LHCN-M2 (cell line): ENCODE data around the gene PMPCA. TPM values are rescaled to one million over a fixed set of nuclear protein-coding genes. Genes with fewer than 3 reads are reported as not detected.

ENCODE experiments used
- total RNA-seq: library from RNA; depleted of rRNA; stranded (reverse); fragments of >200 nt; gene quantifications from 2 replicates; pipeline ENCODE4 v1.2.3, GENCODE V29; 2014; rRNA removed

PMPCA gene
- total RNA-seq, 1 experiment from 2014 or later: 46.9 TPM

Other genes starting within 250 kb of the PMPCA start
- not detected in 2 replicates for gene LHX3, start 205.5 kb upstream of the PMPCA start, total RNA-seq
- 17.9 and 20.9 TPM in 2 replicates for gene QSOX2, start 164.8 kb upstream of the PMPCA start, total RNA-seq
- gene CCDC187, start 106.6 kb upstream of the PMPCA start, total RNA-seq: not detected in 2 replicates
- gene GPSM1, start 83.1 kb upstream of the PMPCA start, total RNA-seq: 34.1 and 34.4 TPM in 2 replicates
- 51.2 and 52.0 TPM in 2 replicates for gene DNLZ, start 46.9 kb upstream of the PMPCA start, total RNA-seq
- gene CARD9, start 37.0 kb upstream of the PMPCA start, total RNA-seq: 0.19 and 0.86 TPM in 2 replicates
- gene SNAPC4, start 10.5 kb upstream of the PMPCA start, total RNA-seq: 9.2 and 9.4 TPM in 2 replicates
- gene ENTR1, start within 50 bp of the PMPCA start, total RNA-seq: 66.4 and 66.5 TPM in 2 replicates
- 13.5 and 14.2 TPM in 2 replicates for gene INPP5E, start 29.2 kb downstream of the PMPCA start, total RNA-seq
- 25.5 and 28.9 TPM in 2 replicates for gene SEC16A, start 72.4 kb downstream of the PMPCA start, total RNA-seq
- gene NOTCH1, start 135.4 kb downstream of the PMPCA start, total RNA-seq: 9.1 and 10.8 TPM in 2 replicates